GM12878 (cell line): Measurements from ENCODE around the gene CSTF2T. TPM values are rescaled to one million over a fixed set of nuclear protein-coding genes. Genes with fewer than 3 reads are reported as not detected.

Experiments
- ATAC-seq: fragments of 200-7000 bp; cut with Tn5 transposase; 3 replicates; pipeline ENCODE4 v1.9.1; 2020; ENCODE audit warnings: mild to moderate bottlenecking, moderate library complexity
- BruUV-seq: library from RNA; stranded (reverse); fragments of 400-500 nt; replicated peaks from 2 replicates; lab custom pipeline; 2021; lab: Mats Ljungman, UMichigan
- CTCF ChIA-PET: fragments of 300-600 bp; sonication (Branson Sonifier 250); formaldehyde crosslinking; extraction: SDS; loops from one replicate; lab custom pipeline; 2021; ENCODE audit warnings: inconsistent platforms; lab: Yijun Ruan, JAX
- POLR2A ChIA-PET: fragments of 350-600 bp; formaldehyde crosslinking; extraction: SDS; loops from one replicate; lab custom pipeline; 2021; ENCODE audit warnings: inconsistent platforms; lab: Charles Lee
- RAD21 ChIA-PET: fragments of 300-600 bp; sonication (Branson Sonifier 250); formaldehyde crosslinking; loops from one replicate; lab custom pipeline; 2023; ENCODE audit warnings: antibody characterized with exemption; ENCODE audit not compliant: unreplicated experiment; lab: Charles Lee
- SMC1A ChIA-PET: fragments of 300-600 bp; sonication (Branson Sonifier 250); formaldehyde crosslinking; loops from one replicate; lab custom pipeline; 2023; ENCODE audit not compliant: unreplicated experiment, uncharacterized antibody; lab: Charles Lee
- DNase-seq: peaks from one replicate; pipeline ENCODE4 v3.0.0-alpha.2; 2011; ENCODE audit warnings: low read depth, low spot score
- FAIRE-seq: peaks from 3 replicates; lab custom pipeline; 2011; peaks lifted over from hg19 to GRCh38; lab: Jason Lieb, UNC
- H2AFZ ChIP-seq: 2 replicates; pipeline ENCODE4 v1.6.0; 2011; ENCODE audit warnings: low read depth, low read length, control low read depth; ENCODE audit not compliant: control insufficient read depth
- H3K27ac ChIP-seq: 2 replicates; pipeline ENCODE4 v1.5.1; 2011; ENCODE audit warnings: control low read depth; ENCODE audit not compliant: control insufficient read depth, insufficient read depth
- H3K27me3 ChIP-seq, 2 experiments: replicated peaks in 1 of 2; 2 replicates each; pipeline versions ENCODE4 v1.6.0 to v1.6.1; 2011; ENCODE audit warnings: low read length in 1 of 2; ENCODE audit not compliant: control insufficient read depth in 2 of 2, insufficient read depth in 2 of 2
- H3K36me3 ChIP-seq, 2 experiments: 2 replicates each; pipeline ENCODE4 v1.5.1; 2011; ENCODE audit warnings: low read length in 1 of 2; ENCODE audit not compliant: control insufficient read depth in 2 of 2, insufficient read depth in 2 of 2
- H3K4me1 ChIP-seq: 2 replicates; pipeline ENCODE4 v1.6.1; 2011; ENCODE audit warnings: mild to moderate bottlenecking, low read length, moderate library complexity, mixed read lengths; ENCODE audit not compliant: control insufficient read depth, insufficient read depth
- H3K4me2 ChIP-seq: 2 replicates; pipeline ENCODE4 v1.6.0; 2011; ENCODE audit warnings: control low read depth; ENCODE audit not compliant: control insufficient read depth, insufficient read depth
- H3K4me3 ChIP-seq: fragments of 200-600 bp; sonication (generic); 2 replicates; pipeline ENCODE4 v1.5.1; 2016
- H3K79me2 ChIP-seq: 2 replicates; pipeline ENCODE4 v1.6.0; 2011; ENCODE audit warnings: low read length; ENCODE audit not compliant: control insufficient read depth, insufficient read depth
- H3K9ac ChIP-seq: 2 replicates; pipeline ENCODE4 v1.8.0; 2011; ENCODE audit warnings: low read length, control low read depth, mixed read lengths; ENCODE audit not compliant: control insufficient read depth, insufficient read depth
- H3K9me3 ChIP-seq: replicated peaks from 3 replicates; pipeline ENCODE4 v1.5.1; 2011; ENCODE audit warnings: mild to moderate bottlenecking, low read length; ENCODE audit not compliant: control insufficient read depth, insufficient read depth
- H4K20me1 ChIP-seq: 2 replicates; pipeline ENCODE4 v1.6.0; 2011; ENCODE audit not compliant: control insufficient read depth, insufficient read depth
- BMI1 ChIP-seq: fragments of 450-650 bp; IDR thresholded peaks from 2 replicates; pipeline ENCODE4 v1.6.1; 2016; ENCODE audit warnings: mild to moderate bottlenecking, moderate library complexity, borderline replicate concordance
- CREM ChIP-seq: IDR thresholded peaks from 2 replicates; pipeline ENCODE4 v1.6.1; 2014; ENCODE audit warnings: antibody characterized with exemption, low read depth
- EP300 ChIP-seq, 2 experiments: fragments of 150-350 bp in 1 of 2; IDR thresholded peaks; 2 replicates each; pipeline ENCODE4 v1.6.1; 2011 to 2012; ENCODE audit warnings: low read depth in 2 of 2, low read length in 2 of 2, borderline replicate concordance in 1 of 2, improper control_type of control experiment in 1 of 2, inconsistent platforms in 1 of 2; ENCODE audit not compliant: control insufficient read depth in 1 of 2
- GATAD2B ChIP-seq: fragments of 450-650 bp; conservative IDR thresholded peaks from 2 replicates; pipeline ENCODE4 v1.6.1; 2017; ENCODE audit warnings: low read depth, mild to moderate bottlenecking, moderate library complexity
- KAT2A ChIP-seq: conservative IDR thresholded peaks from 2 replicates; pipeline ENCODE4 v1.6.1; 2011; ENCODE audit warnings: low read depth, low read length; ENCODE audit not compliant: control insufficient read depth
- MTA2 ChIP-seq: fragments of 450-650 bp; IDR thresholded peaks from 2 replicates; pipeline ENCODE4 v1.6.1; 2016; ENCODE audit warnings: low read depth, mild to moderate bottlenecking, moderate library complexity
- RELB ChIP-seq: fragments of 450-650 bp; IDR thresholded peaks from 2 replicates; pipeline ENCODE4 v1.6.1; 2017; ENCODE audit warnings: low read depth, mild to moderate bottlenecking, moderate library complexity
- STAT1 ChIP-seq: fragments of 450-650 bp; conservative IDR thresholded peaks from 2 replicates; pipeline ENCODE4 v1.6.1; 2014; ENCODE audit warnings: antibody characterized with exemption, mild to moderate bottlenecking
- STAT3 ChIP-seq: IDR thresholded peaks from 2 replicates; pipeline ENCODE4 v1.6.1; 2011; ENCODE audit warnings: low read depth, low read length, improper control_type of control experiment
- USF2 ChIP-seq: IDR thresholded peaks from 2 replicates; pipeline ENCODE4 v1.6.1; 2011; ENCODE audit warnings: low read depth, low read length, improper control_type of control experiment, borderline replicate concordance
- ZBTB4 ChIP-seq: fragments of 450-650 bp; formaldehyde crosslinking; IDR thresholded peaks from 2 replicates; pipeline ENCODE4 v1.4.0; 2022; ENCODE audit warnings: mild to moderate bottlenecking, moderate library complexity
- ZNF622 ChIP-seq: fragments of 450-650 bp; IDR thresholded peaks from 2 replicates; pipeline ENCODE4 v1.6.1; 2017; ENCODE audit warnings: mild to moderate bottlenecking, inconsistent platforms
- WGBS: methylation state at CpG from one replicate; pipeline ENCODE4 v1.1.6; 2016; ENCODE audit warnings: low lambda C conversion rate; ENCODE audit not compliant: insufficient replicate concordance, insufficient coverage; ENCODE audit errors: missing lambda C conversion rate; 5-methylcytosine and 5-hydroxymethylcytosine counted together
- in situ Hi-C: fragments of 300-500 bp; cut with MboI; formaldehyde crosslinking; loops from 9 replicates; pipeline ENCODE4 v1.14.3; 2018; ENCODE audit warnings: mixed read lengths
- intact Hi-C: fragments of 100-400 bp; cut with micrococcal nuclease; formaldehyde crosslinking; loops from one replicate; pipeline ENCODE4 v1.14.2; 2022; ENCODE audit not compliant: unreplicated experiment
- polyA plus RNA-seq, 11 experiments: library from polyadenylated mRNA; depleted of rRNA in 4 of 11; unstranded in 6 of 11; stranded (reverse) in 5 of 11; fragments of >200 nt; fragmentation: Nextera tagmentation in 4 of 11; fragmentation: Illumina TruSeq in 1 of 11; extraction: Ambion mirVana in 4 of 11; extraction: Trizol in 1 of 11; gene quantifications; 1 replicate in 1 of 11; 2 replicates in 10 of 11; pipeline versions ENCODE4 v1.2.1 to v1.2.3, GENCODE V29; 2011 to 2016; ENCODE audit warnings: inconsistent platforms in 2 of 11, missing spikeins in 2 of 11, low read depth in 1 of 11
- total RNA-seq, 4 experiments: library from RNA; depleted of rRNA in 3 of 4; stranded (reverse); fragments of >200 nt in 3 of 4; fragmentation: Illumina TruSeq in 1 of 4; extraction: Trizol in 1 of 4; gene quantifications; 2 replicates each; pipeline versions ENCODE4 v1.2.1 to v1.2.3, GENCODE V29; 2013 to 2021

Gene CSTF2T
- total and polyA plus RNA-seq, 10 of the 15 experiments (the other 5 are each of a cell fraction or from before 2014, with no cell fraction given), result 6.8 to 23.8 (median 14.3) TPM

GRCh38 chr10:51729822-51730555 lies 30.6 kb upstream of the CSTF2T start (continued):
- no peak for TF ChIP-seq EP300 (IDR thresholded peaks at IDR 0.05; ENCODE audit: borderline replicate concordance in 1 of 2, control insufficient read depth in 1 of 2, low read depth in 2 of 2, low read length in 2 of 2)
- TF ChIP-seq RELB, result no peak
- TF ChIP-seq CREM, result no peak

GRCh38 chr10:51724038-51724437 lies 24.6 kb upstream of the CSTF2T start:
- Histone ChIP-seq H3K4me3 (no peak overlapping the region), H3K36me3 (no peaks in the 10 kb centered on the region), H3K4me1 (no peaks in the 10 kb centered on the region), H3K27me3 (no peaks in the 10 kb centered on the region), H3K9me3 (no peaks in the 10 kb centered on the region), H3K9ac (no peak overlapping the region), H3K4me2 (no peak overlapping the region), H3K27ac (no peak overlapping the region), H2AFZ (no peak overlapping the region), H3K79me2 (no peaks in the 10 kb centered on the region), H4K20me1 (no peaks in the 10 kb centered on the region)
- no peak for FAIRE-seq
- RAD21 ChIA-PET, result no interaction called here
- intact Hi-C loops (no loop called here), in situ Hi-C loops (no loop called here)
- DNase-seq, result no peak
- 0% methylated on average over 1 of the region's 1 CpG for WGBS
- no TSS peak for BruUV-seq
- CTCF ChIA-PET, result no interaction called here
- TF ChIP-seq STAT1 (no peak), KAT2A (no peak), STAT3 (no peak), MTA2 (no peak), GATAD2B (no peak), USF2 (no peak), BMI1 (no peak), ZNF622 (no peak), ZBTB4 (no peak)
- SMC1A ChIA-PET, result no interaction called here
- ATAC-seq, result no peak
- POLR2A ChIA-PET, result no interaction called here
